SIG-M5 treated with dmso at 0.1 percent for 504 hours (cell line): ENCODE measurements around the gene USP37.

Experiments used
- DNase-seq: peaks from one replicate; lab custom pipeline; 2025; ENCODE audit not compliant: unreplicated experiment; lab: John Stamatoyannopoulos, UW

The USP37 gene

GRCh38 chr2:218477247-218477646 lies 90.9 kb downstream of the USP37 start:
- DNase-seq, result no peak

DNA sequence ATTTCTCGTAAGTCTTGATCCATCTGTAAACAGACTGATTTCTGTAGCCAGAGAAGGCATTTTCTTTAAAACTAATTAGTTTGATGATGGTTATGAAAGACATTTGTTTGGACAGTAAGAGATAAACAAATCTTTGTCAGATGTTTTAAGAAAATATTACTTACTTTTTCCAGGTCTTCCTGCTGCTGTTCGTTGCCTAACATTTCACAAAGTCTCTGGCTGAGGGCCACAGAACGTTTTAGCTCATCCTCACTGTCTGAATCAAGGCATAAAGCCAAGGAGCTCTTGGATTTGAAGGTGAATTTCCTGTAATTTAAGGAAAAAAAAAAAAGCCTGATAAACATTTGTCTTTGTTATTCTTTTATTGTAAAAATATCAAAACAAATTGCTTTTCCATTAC lies 91.5 kb downstream of the USP37 start:
- DNase-seq, result no peak

GRCh38 chr2:218474527-218474926 lies 93.6 kb downstream of the USP37 start:
- DNase-seq, result no peak

- no peak for DNase-seq
These were observed 95.2 kb downstream of the USP37 start for GRCh38 chr2:218472988-218473387.

GRCh38 chr2:218471982-218472381 lies 96.2 kb downstream of the USP37 start:
- peak; percentile 21 for DNase-seq

DNA sequence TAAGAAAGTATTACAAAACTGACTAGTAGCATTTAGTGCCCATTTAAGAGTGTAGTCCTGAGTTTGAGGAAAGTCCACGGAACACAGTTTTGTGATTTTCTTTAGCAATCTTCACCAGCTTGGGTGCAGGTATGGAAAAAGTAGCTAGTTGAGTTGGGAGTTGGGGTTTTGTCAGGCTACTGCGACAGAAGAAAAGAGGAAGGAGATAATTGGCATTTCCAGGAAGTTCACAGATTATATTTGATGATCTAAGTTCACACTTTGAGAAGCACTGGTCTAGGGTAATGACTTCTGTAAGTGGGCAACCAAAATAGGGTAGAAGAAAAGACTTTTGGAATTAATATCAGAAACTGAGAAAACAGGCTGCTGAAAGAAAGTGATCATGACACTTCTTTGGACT lies 97.1 kb downstream of the USP37 start:
- DNase-seq, result peak; percentile 10

DNA sequence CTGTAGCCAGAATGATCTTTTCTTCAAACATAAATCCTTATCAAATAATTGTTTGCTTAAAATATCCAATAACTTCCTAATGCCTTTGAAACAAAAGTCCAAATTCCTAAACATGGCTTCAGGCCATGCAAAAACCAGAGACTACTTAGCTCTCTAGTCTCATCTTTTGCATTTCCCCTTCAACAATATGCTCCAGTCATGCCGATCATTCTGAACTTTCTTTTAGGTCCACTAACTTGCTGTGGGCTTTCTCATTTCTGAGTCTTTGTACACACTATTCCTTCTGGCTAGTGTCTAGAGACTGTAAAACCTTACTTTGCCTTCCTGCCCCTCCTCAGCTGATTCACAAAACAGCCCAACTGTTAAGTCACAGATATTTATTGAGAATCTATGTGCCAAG lies 97.7 kb downstream of the USP37 start:
- no peak for DNase-seq

- DNase-seq, result no peak
These were observed 102.0 kb downstream of the USP37 start for GRCh38 chr2:218465987-218466633.

DNA sequence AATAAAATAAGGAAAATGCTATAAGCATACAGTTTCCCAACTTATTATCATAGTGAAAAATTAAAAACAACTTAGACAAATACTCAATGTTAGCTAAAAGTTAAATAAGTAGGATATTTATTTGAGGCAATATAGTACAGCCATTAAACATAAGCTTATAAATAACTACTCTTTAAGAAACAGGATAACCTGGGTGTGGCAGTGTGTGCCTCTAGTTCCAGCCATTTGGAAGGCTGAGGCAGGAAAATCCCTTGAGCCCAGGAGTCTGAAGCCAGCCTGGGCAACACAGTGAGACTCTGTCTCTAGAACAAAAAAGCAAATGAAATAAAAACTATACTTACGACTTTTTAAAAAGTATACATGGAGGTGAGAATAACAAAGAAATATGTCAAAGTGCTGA lies 109.6 kb downstream of the USP37 start:
- DNase-seq, result no peak

GRCh38 chr2:218456849-218457248 lies 111.3 kb downstream of the USP37 start:
- DNase-seq, result no peak

DNA sequence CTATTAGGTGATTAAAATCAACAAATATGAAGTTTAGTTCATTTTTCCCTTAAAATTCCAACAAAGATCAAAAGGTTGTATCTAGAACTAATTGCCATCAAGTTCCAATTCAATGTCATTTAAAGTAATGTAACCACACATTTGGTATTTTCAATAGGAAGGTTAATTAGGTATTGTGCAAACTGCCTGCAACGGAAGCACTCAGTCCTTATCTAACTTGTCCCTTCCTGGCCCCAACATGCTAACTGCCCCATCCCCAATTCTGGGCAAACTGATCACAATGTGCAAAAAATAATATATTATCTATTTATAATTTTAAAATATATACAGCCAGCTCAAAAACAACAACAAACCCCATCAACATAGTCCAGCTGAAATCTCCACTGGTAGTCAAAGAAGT lies 116.1 kb downstream of the USP37 start:
- no peak for DNase-seq

GRCh38 chr2:218448934-218449333 lies 119.2 kb downstream of the USP37 start:
- no peak for DNase-seq

DNA sequence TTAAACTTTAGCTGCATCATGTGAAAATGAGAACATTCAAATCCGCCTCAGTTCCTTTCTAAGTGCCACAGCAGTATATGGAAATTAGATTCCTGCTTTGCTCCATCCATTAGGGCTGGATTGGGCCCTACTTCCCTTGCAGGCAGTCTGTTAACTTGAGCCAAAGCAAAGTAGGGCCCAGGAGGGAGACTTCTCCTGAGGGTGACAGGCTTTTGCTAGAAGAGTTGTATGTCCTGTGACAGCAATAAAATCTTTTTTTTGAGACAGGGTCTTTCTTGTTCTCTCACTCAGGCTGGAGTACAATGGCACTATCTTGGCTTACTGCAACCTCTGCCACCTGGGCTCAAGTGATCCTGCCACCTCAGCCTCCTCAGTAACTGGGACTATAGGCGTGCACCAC lies 121.1 kb downstream of the USP37 start:
- no peak for DNase-seq

GRCh38 chr2:218446547-218446946 lies 121.6 kb downstream of the USP37 start:
- DNase-seq, result no peak

DNA sequence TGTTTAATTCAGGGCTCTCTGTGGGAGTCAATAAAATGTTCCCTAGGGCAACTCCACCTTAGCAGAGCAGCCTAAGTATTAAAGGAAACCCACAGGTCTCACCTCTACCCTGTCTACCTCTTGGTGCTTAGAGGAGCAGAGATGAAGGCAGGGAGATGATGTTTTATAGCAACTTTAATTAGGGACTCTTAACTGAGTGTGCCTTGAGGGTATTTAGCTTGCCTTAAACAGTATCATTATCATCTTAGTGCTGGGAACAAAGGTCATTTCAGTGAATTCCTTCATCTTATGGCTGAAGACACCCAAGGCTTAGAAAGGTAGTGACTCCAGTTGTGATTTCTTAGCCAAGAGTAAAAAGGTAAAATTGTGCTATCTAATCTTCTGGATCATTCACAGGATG lies 122.5 kb downstream of the USP37 start:
- DNase-seq, result peak; percentile 6

DNA sequence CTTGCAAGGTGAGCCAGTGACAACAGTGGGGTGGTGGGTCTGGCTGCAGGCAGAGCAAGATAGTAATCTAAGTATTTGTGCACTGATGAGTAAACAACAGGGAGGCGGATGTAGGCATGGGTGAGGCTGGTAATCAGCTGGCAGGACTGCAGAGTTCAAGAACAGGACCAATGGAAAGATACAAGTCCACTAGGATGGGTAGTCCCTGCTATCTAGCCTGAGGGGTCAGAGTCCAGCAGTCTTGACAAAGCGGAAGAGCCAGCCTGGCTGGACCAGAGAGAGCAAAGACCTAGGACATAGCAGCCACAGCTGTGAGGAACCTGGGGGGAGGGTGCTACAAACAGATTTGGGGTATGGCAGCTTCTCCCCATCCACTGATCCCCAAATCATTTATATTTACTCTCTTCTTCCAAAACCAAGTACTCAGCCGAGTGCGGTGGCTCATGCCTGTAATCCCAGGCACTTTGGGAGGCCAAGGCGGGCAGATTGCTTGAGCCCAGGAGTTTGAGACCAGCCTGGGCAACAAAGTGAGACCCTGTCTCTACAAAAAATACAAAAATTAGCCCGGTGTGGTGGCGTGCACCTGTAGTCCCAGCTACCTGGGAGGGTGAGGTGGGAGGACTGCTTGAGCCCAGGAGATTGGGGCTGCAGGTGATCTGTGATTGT lies 123.3 kb downstream of the USP37 start:
- DNase-seq, result peak; percentile 48

DNA sequence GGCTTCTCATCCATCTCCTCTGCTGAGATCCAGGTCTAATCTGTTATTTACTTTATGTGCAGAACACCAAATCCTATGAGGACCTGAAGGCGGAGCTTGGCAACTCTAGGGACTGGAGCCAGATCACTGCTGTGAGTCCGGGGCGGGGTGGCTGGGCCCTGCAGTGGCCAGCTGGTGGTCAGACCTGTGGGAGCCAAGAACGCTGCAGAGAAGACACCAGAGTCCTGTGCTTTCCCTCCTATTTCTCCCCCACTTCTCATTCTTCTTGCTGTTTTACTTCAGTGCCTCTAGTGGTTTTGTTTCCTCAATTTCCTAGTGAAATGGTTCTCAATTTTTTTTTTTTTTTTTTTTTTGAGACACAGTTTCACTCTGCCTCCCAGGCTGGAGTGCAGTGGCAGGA lies 129.6 kb downstream of the USP37 start:
- DNase-seq, result peak; percentile 66

DNA sequence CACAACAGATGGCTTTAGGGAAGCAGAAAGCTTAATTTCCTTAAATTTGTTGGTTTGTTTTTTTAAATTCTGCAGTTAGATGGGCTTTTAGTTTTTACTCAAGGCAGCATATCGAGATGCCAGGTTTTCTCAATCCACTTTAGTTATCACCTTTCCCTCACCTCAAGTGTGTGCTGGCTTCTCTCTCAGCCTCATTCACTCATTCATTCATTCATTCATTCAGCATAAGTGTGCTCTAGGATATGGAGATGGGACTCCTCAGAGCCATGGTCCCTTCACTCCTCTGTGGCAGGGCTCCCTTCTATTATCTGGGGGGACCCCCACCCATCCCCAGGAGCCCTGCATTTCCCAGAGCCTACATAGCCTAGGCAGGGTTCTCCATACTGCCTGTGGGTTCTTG lies 130.2 kb downstream of the USP37 start:
- DNase-seq, result no peak

DNA sequence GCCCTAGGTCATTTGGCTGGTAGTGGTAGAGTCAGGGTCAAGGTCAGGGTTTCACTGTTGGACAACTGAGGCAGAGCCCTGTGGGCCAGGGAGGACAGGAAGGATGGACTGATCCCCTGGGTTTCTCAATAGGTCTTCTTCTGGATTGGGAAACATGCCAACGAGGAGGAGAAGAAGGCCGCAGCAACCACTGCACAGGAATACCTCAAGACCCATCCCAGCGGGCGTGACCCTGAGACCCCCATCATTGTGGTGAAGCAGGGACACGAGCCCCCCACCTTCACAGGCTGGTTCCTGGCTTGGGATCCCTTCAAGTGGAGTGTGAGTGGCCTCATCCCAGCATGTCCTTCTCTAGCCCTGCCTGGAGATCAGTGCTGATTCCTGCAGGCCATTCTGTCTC lies 131.2 kb downstream of the USP37 start:
- no peak for DNase-seq

DNA sequence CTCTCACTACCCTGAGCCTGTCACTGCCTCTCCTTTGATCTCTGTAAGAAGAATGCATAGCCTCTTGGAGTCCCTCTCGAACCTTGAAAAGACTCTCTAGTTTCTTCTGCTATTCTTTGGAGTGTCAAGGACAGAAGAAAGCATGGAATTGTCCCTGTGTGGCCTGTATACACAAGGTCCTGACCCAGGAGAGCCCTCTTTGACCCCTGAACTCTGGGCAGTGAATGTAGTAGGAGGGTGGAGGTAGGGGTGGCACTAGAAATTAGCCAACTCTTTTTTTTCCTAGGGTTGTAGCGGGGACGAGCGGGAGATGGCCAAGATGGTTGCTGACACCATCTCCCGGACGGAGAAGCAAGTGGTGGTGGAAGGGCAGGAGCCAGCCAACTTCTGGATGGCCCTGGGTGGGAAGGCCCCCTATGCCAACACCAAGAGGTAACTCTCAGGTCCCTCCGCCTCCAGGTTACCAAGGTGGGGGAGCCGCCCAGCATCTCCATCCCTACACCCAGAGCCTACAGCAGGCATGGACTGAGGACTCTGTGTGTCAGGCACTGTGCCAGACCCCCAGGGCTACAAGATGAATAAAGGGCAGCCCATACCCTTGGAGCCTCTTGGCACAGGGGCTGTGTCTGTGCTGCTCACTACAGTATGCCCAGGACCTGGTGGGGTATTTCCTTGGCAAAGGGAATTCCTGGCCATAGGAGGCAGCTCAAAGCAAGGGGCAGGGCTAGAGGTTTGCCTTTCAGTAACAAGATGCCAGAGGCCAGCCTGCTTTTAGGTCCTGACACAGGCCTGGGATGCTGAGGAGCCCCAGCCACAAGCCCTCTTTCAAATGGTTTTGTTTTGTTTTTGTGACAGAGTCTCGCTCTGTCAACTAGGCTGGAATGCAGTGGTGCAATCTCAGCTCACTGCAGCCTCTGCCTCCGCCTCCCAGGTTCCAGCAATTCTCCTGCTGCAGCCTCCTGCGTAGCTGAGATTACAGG lies 132.9 kb downstream of the USP37 start:
- DNase-seq, result no peak

DNA sequence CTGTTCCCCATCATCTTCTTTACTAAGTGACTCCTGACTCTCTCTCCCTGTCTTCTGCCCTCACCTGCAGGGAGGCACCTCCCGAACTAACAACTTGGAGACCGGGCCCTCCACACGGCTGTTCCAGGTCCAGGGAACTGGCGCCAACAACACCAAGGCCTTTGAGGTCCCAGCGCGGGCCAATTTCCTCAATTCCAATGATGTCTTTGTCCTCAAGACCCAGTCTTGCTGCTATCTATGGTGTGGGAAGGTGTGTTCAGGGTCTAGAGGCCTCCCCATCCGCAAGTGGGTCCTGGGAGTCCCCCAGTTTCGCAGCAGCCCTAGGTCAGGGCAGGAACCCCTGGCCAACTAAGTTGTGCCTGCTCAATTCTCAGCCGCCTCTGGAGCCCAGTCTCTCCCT lies 133.7 kb downstream of the USP37 start:
- DNase-seq, result no peak
